Breast epithelium (tissue), 4 donors: ENCODE results near the gene MMP10. TPM values are rescaled to one million over a fixed set of nuclear protein-coding genes. Genes with fewer than 3 reads are reported as not detected.

ENCODE experiments used
- DNase-seq, 2 donors: peaks; one replicate each; pipeline ENCODE4 v3.0.0-alpha.2; 2019; ENCODE audit warnings: low spot score in 2 of 2
- H3K27ac ChIP-seq, 2 donors: fragments of 200-600 bp; sonication (generic) in 1 of 2; one replicate each; pipeline ENCODE4 v1.5.1; 2016 to 2019; ENCODE audit warnings: mild to moderate bottlenecking in 1 of 2
- H3K27me3 ChIP-seq, 2 donors: fragments of 200-600 bp; sonication (generic) in 1 of 2; one replicate each; pipeline versions ENCODE4 v1.5.1 to v1.6.0; 2017 to 2019; ENCODE audit warnings: control low read depth in 1 of 2, mild to moderate bottlenecking in 1 of 2
- H3K36me3 ChIP-seq: fragments of 200-600 bp; one replicate; pipeline ENCODE4 v1.5.1; 2019
- H3K4me1 ChIP-seq, 2 donors: fragments of 200-600 bp; sonication (generic); one replicate each; pipeline ENCODE4 v1.5.1; 2016 to 2019; ENCODE audit warnings: control low read depth in 1 of 2
- H3K4me3 ChIP-seq, 3 donors: fragments of 200-600 bp; sonication (generic); 1 replicate in 2 of 3; 2 replicates in 1 of 3; pipeline ENCODE4 v1.5.1; 2016 to 2019; ENCODE audit warnings: mild to moderate bottlenecking in 3 of 3, moderate library complexity in 2 of 3
- H3K9me3 ChIP-seq, 2 donors: fragments of 200-600 bp; sonication (generic) in 1 of 2; one replicate each; pipeline ENCODE4 v1.5.1; 2016 to 2019; ENCODE audit warnings: control low read depth in 1 of 2
- CTCF ChIP-seq, 3 donors: fragments of 450-650 bp; IDR thresholded peaks; one replicate each; pipeline ENCODE4 v1.5.1; 2016 to 2017; ENCODE audit warnings: antibody characterized with exemption in 3 of 3, mild to moderate bottlenecking in 3 of 3, moderate library complexity in 3 of 3
- POLR2A ChIP-seq: fragments of 450-650 bp; IDR thresholded peaks from one replicate; pipeline ENCODE4 v1.6.1; 2016; ENCODE audit warnings: antibody characterized with exemption, mild to moderate bottlenecking, moderate library complexity
- POLR2AphosphoS5 ChIP-seq, 3 donors: sonication (generic); formaldehyde crosslinking; IDR thresholded peaks; one replicate each; pipeline ENCODE4 v1.6.1; 2017; ENCODE audit warnings: antibody characterized with exemption in 3 of 3
- intact Hi-C: fragments of 100-400 bp; cut with DNase I; formaldehyde crosslinking; loops from one replicate; pipeline ENCODE4 v1.15.1; 2023; ENCODE audit warnings: low total_unique reads
- total RNA-seq, 3 donors: library from RNA; depleted of rRNA; stranded (reverse); fragments of >200 nt; gene quantifications; one replicate each; pipeline ENCODE4 v1.1.0, GENCODE V29; 2016

The MMP10 gene
- under 1 TPM in 1 of 3 donors, not detected in 2; 0.66 TPM for total RNA-seq

GRCh38 chr11:102780491-102780918 is at the start of gene MMP10:
Gene MMP10, minus strand, starts transcription at chr11:102780628. Its CDS starts 37 bp downstream, at chr11:102780591.
- TF ChIP-seq CTCF (IDR thresholded peaks at IDR 0.05) (peak in 1 of 3 donors; percentile 21), POLR2A (no peak)
- Histone ChIP-seq H3K27ac (no peak within 1 kb of the TSS), H3K36me3 (no peaks in the 10 kb centered on the region), H3K4me1 (no peaks in the 10 kb centered on the region), H3K27me3 (no peaks in the 10 kb centered on the region), H3K4me3 (no peak within 1 kb of the TSS), H3K9me3 (no peaks in the 10 kb centered on the region)
- no peak for DNase-seq
- intact Hi-C loops, result no loop called here

GRCh38 chr11:102829316-102830000 is 49.0 kb upstream of the MMP10 start:
- Histone ChIP-seq H3K27me3 (no peaks in the 10 kb centered on the region), H3K36me3 (no peaks in the 10 kb centered on the region), H3K27ac (no peak overlapping the region), H3K4me1 (no peaks in the 10 kb centered on the region), H3K4me3 (no peak overlapping the region), H3K9me3 (peaks cover 0 to 6% of the 10 kb centered on the region in 2 donors)
- TF ChIP-seq POLR2AphosphoS5 (IDR thresholded peaks at IDR 0.05) (no peak), CTCF (IDR thresholded peaks at IDR 0.05) (no peak), POLR2A (no peak)
- no peak for DNase-seq
- intact Hi-C loops, result no loop called here

GRCh38 chr11:102824556-102824955 is 44.1 kb upstream of the MMP10 start:
- Histone ChIP-seq H3K36me3 (no peaks in the 10 kb centered on the region), H3K27ac (no peak overlapping the region), H3K4me3 (no peak overlapping the region), H3K9me3 (peaks cover 0 to 6% of the 10 kb centered on the region in 2 donors), H3K27me3 (no peaks in the 10 kb centered on the region), H3K4me1 (no peaks in the 10 kb centered on the region)
- DNase-seq, result no peak
- intact Hi-C loops, result no loop called here
- TF ChIP-seq CTCF (IDR thresholded peaks at IDR 0.05) (no peak), POLR2AphosphoS5 (IDR thresholded peaks at IDR 0.05) (no peak), POLR2A (no peak)

GRCh38 chr11:102819491-102819890 is 39.1 kb upstream of the MMP10 start:
- Histone ChIP-seq H3K9me3 (no peaks in the 10 kb centered on the region), H3K4me1 (no peaks in the 10 kb centered on the region), H3K27ac (no peak overlapping the region), H3K27me3 (no peaks in the 10 kb centered on the region), H3K4me3 (no peak overlapping the region), H3K36me3 (no peaks in the 10 kb centered on the region)
- intact Hi-C loops, result no loop called here
- TF ChIP-seq CTCF (IDR thresholded peaks at IDR 0.05), result no peak
- no peak for DNase-seq

- Histone ChIP-seq H3K9me3 (no peaks in the 10 kb centered on the region), H3K27ac (no peak overlapping the region), H3K36me3 (no peaks in the 10 kb centered on the region), H3K4me3 (no peak overlapping the region), H3K27me3 (no peaks in the 10 kb centered on the region), H3K4me1 (no peaks in the 10 kb centered on the region)
- TF ChIP-seq POLR2AphosphoS5 (IDR thresholded peaks at IDR 0.05) (no peak), CTCF (IDR thresholded peaks at IDR 0.05) (no peak), POLR2A (no peak)
- no peak for DNase-seq
- intact Hi-C loops, result no loop called here
Observed at GRCh38 chr11:102813484-102813883, 33.1 kb upstream of the MMP10 start.
